ENCODE results near the gene COL18A1. TPM values are rescaled to one million over a fixed set of nuclear protein-coding genes. Genes with fewer than 3 reads are reported as not detected.

The COL18A1 gene
- total and polyA plus RNA-seq, 9 of the 15 experiments (the other 6 are each of a cell fraction or from before 2014, with no cell fraction given) = 0.14 to 16.4 (median 2.0) TPM

DNA sequence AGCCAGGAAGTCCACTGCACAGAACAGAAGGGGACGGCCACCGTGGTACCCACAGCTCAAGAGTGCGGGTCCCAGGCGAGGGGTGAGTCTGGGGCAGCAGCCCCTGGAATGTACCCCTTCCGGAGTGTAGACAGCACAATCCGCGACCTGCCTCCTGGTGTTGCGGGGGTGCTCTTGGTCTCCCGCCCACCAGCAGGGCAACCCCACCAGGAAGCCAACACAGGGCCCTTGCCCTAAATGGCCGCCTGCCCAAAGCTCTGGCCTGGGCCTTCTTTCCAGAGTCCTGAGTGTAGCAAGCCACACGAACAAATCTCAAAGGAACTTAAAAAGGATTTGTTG is 138.4 kb downstream of the COL18A1 start:
- Histone ChIP-seq H4K20me1 (replicated peaks; ENCODE audit: control insufficient read depth, insufficient read depth, low read length) (no peaks in the 10 kb centered on the region; the same call in 1 of the 2 replicates), H3K9me3 (replicated peaks; ENCODE audit: control insufficient read depth, insufficient read depth, low read depth, low read length) (no peaks in the 10 kb centered on the region), H3K4me3 (no peak overlapping the region), H3K27ac (ENCODE audit: extremely low read depth, low read depth, low read length) (no peak overlapping the region), H3K4me1 (replicated peaks in 1 of 2; ENCODE audit: control insufficient read depth in 2 of 2, insufficient read depth in 2 of 2, low read length in 2 of 2) (peaks cover 7 to 61% of the 10 kb centered on the region in 2 experiments; a peak in 4 of 5 replicates), H3K9me1 (ENCODE audit: control insufficient read depth, insufficient read depth, low read length) (no peaks in the 10 kb centered on the region), H3K9ac (ENCODE audit: insufficient read depth in 1 of 2, low read depth in 2 of 2, low read length in 2 of 2) (peak overlapping the region in 1 of 2 experiments; percentile 92; a peak in 2 of 4 replicates), H3K79me2 (ENCODE audit: control insufficient read depth, insufficient read depth, low read length) (peaks cover 34% of the 10 kb centered on the region), H3K4me2 (ENCODE audit: insufficient read depth, low read length) (no peak overlapping the region), H3K36me3 (ENCODE audit: control insufficient read depth, insufficient read depth, low read length) (peaks cover 28% of the 10 kb centered on the region; the same call in 2 of the 3 replicates), H2AFZ (ENCODE audit: low read depth, low read length) (no peak overlapping the region), H3K27me3 (ENCODE audit: control insufficient read depth in 2 of 2, insufficient read depth in 2 of 2, low read length in 2 of 2) (peaks cover 0 to 13% of the 10 kb centered on the region in 2 experiments; a peak in 4 of 5 replicates)
- intact Hi-C loops (cut with micrococcal nuclease) (loop anchor here (5.0 kb wide), 1 partner anchor 251 kb away; no protein-coding TSS in a partner anchor), in situ Hi-C loops (cut with MboI) (no loop called here)
- ChIA-PET POLR2A (interaction anchor here (0.6 to 0.8 kb wide), 2 partner anchors 58 to 68 kb away, joined by 3 read pairs; no protein-coding TSS in a partner anchor), CTCF (ENCODE audit: low intra/inter-chr PET ratio) (no interaction called here)
- peak; percentile 6; the same call in 1 of the 2 replicates for TF ChIP-seq RBFOX2 (IDR thresholded peaks at IDR 0.05; ENCODE audit: low read depth, low read length)
- TF ChIP-seq SRSF7 (optimal IDR thresholded peaks at IDR 0.05; ENCODE audit: low read depth, low read length) = no peak
- TF ChIP-seq, protein P1, sequence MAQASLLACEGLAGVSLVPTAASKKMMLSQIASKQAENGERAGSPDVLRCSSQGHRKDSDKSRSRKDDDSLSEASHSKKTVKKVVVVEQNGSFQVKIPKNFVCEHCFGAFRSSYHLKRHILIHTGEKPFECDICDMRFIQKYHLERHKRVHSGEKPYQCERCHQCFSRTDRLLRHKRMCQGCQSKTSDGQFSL (CRISPR knock-in tag; IDR thresholded peaks at IDR 0.05) = peak; percentile 36; the same call in 1 of the 2 replicates
- TF ChIP-seq, protein P1 (tag; IDR thresholded peaks at IDR 0.05) = no peak
- TF ChIP-seq ZNF134 (CRISPR knock-in tag; conservative IDR thresholded peaks at IDR 0.05) = no peak
- ATAC-seq = no peak
- 85% methylated on average over 8 of the region's 11 CpGs for WGBS (ENCODE audit: insufficient coverage, low coverage, missing lambda C conversion rate)
- BruUV-seq (replicated peaks) = no TSS peak
- DNase-seq (ENCODE audit: extremely low read depth in 1 of 4, low spot score in 3 of 4) = no peak
- no peak for FAIRE-seq
